T-helper 1 cell treated with Interleukin-12 subunit alpha and Interleukin-12 subunit beta and Interleukin-4 antibody, amounts not matched to agents 30 μg/mL and 1 μg/mL, for 36 hours (primary cell): ENCODE measurements around the gene ALLC.

Experiments used
- H3K27ac Mint-ChIP-seq: one replicate; pipeline ENCODE4 v1.8.0; 2021; ENCODE audit warnings: mild to moderate bottlenecking, mixed read lengths
- H3K27me3 Mint-ChIP-seq: one replicate; pipeline ENCODE4 v1.8.0; 2021; ENCODE audit warnings: low read depth, mixed read lengths
- H3K36me3 Mint-ChIP-seq: one replicate; pipeline ENCODE4 v1.8.0; 2021; ENCODE audit warnings: low read depth, mixed read lengths
- H3K4me1 Mint-ChIP-seq: one replicate; pipeline ENCODE4 v1.8.0; 2021; ENCODE audit warnings: low read depth, mixed read lengths
- H3K4me3 Mint-ChIP-seq: one replicate; pipeline ENCODE4 v1.8.0; 2021; ENCODE audit warnings: mild to moderate bottlenecking, moderate library complexity, mixed read lengths
- H3K9me3 Mint-ChIP-seq: one replicate; pipeline ENCODE4 v1.8.0; 2021; ENCODE audit warnings: mixed read lengths

Gene ALLC

DNA sequence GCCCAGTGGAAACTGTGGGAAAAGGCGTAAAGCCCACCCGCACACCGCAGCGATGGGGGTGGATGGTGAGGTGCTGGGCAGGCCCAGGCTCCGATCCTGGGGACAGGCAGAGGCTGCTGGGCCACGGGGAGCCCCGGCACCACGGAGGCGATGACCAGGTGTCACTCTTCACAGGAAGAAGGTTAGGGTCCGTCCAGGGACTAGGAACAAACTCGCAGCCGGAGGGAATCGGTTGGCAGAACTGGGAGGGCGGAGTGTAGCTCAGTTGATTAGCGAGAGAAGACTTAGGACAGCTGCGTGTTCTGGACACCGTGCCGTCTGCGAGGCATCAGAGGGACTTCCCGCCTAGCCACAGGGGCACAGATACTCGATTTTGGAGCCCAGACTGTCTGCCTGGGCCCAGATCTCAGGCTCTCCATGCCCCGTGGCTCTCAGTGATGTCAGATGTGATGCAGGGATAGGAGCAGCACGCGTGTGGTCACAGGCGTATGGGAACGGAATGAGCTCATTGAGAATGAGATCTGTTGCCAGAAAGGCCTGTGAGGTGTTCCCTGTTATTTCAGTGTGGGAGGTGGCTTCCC lies 16.1 kb upstream of the ALLC start:
- H3K27ac Mint-ChIP-seq = no peak overlapping the region
- H3K27me3 Mint-ChIP-seq = no peaks in the 10 kb centered on the region

DNA sequence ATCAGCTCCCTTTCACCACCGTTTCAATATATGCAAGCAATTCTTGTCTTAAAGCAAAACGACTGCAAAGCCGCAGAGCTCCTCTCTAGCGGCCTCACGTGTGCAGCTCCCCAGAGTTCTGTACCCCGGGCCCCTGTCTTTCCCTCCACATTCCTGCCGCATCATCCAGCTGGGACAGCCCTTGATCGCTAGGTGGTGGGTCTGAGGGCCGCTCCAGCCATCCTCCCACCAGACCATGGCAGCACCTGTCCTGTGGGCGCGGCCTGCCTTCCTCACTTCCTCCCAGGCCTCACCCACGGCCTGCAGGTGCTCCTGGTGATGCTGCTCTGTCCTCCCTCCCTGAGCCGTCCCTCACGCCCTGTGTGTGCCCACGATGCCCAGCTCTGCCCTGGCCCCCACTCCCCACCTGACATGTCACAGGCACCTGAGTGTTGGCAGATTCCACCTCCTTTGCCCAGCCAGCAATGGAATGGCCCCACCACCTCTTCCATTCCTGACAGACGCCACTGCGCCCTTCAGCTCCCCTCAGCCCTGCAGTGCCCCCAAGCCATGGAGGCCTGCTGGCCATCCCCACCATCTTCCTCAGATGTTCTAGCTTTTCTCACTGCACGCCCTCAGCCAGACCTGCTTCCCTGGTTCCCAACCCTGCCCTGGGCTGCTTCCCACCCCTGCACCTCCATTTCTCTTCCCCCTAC lies 15.3 kb upstream of the ALLC start:
- Mint-ChIP-seq H3K27me3 (no peaks in the 10 kb centered on the region), H3K9me3 (no peaks in the 10 kb centered on the region), H3K4me3 (no peak overlapping the region), H3K36me3 (no peaks in the 10 kb centered on the region), H3K4me1 (no peaks in the 10 kb centered on the region), H3K27ac (no peak overlapping the region)

More for the DNA sequence above, 16.1 kb upstream of the ALLC start:
- no peaks in the 10 kb centered on the region for H3K4me1 Mint-ChIP-seq
- H3K9me3 Mint-ChIP-seq = no peaks in the 10 kb centered on the region
- H3K36me3 Mint-ChIP-seq = no peaks in the 10 kb centered on the region
- no peak overlapping the region for H3K4me3 Mint-ChIP-seq

DNA sequence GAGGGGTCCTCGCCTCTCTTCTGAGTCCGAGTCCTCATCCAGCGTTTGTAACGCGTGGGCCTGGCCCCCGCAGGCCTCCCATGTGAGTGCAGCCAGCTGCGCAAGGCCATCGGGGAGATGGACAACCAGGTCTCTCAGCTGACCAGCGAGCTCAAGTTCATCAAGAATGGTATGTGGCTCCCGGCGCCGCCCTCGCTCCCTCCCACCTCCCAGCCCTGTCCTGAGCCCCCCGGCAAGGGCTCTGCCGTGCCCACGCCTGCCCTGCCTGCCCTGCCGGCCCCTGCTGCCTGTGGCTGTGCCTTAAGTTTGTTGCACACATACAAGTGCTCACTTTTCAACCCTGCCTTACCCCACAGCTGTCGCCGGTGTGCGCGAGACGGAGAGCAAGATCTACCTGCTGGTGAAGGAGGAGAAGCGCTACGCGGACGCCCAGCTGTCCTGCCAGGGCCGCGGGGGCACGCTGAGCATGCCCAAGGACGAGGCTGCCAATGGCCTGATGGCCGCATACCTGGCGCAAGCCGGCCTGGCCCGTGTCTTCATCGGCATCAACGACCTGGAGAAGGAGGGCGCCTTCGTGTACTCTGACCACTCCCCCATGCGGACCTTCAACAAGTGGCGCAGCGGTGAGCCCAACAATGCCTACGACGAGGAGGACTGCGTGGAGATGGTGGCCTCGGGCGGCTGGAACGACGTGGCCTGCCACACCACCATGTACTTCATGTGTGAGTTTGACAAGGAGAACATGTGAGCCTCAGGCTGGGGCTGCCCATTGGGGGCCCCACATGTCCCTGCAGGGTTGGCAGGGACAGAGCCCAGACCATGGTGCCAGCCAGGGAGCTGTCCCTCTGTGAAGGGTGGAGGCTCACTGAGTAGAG lies 14.4 kb upstream of the ALLC start:
- Mint-ChIP-seq H3K9me3 (no peaks in the 10 kb centered on the region), H3K4me3 (no peak overlapping the region), H3K36me3 (no peaks in the 10 kb centered on the region), H3K27ac (no peak overlapping the region), H3K4me1 (no peaks in the 10 kb centered on the region), H3K27me3 (no peaks in the 10 kb centered on the region)

GRCh38 chr2:3644246-3644525 lies 13.8 kb upstream of the ALLC start:
- no peak overlapping the region for H3K27ac Mint-ChIP-seq
- no peak overlapping the region for H3K4me3 Mint-ChIP-seq
- no peaks in the 10 kb centered on the region for H3K27me3 Mint-ChIP-seq
- H3K4me1 Mint-ChIP-seq = no peaks in the 10 kb centered on the region
- H3K36me3 Mint-ChIP-seq = no peaks in the 10 kb centered on the region
- no peaks in the 10 kb centered on the region for H3K9me3 Mint-ChIP-seq

DNA sequence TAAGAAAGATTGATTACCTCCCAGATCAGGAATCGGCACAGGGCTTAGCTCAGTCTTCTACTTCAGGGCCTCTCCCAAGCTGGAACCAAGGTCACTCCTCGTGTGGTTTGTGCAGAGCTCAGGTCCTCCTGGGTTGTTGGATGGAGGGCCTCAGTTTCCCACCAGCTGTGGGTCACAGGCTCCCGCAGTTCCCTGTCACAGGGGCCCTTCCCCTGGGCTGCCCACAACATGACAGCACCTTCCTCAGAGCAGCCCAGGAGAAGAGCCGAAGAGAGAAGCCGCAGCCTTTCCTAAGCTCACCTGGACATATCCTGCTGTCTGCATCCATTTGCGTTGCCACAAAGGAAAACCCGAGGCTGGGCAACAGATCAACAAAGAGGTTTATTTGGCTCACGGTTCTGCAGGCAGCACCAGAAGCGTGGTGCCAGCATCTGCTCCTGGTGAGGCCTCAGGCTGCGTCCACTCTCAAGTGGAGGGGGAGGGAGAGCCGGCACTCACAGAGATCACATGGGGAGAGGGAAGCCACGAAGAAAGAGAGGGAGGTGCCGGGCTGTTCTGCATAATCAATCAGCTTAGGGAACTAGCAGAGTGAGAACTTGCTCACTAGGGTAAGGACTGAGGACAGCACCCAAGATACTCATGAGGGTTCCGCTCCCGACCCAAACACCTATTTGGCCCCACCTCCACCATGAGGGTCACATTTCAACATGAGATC lies 13.0 kb upstream of the ALLC start:
- H3K27ac Mint-ChIP-seq = no peak overlapping the region
- H3K27me3 Mint-ChIP-seq = no peaks in the 10 kb centered on the region
- no peaks in the 10 kb centered on the region for H3K36me3 Mint-ChIP-seq
- no peaks in the 10 kb centered on the region for H3K4me1 Mint-ChIP-seq
- no peaks in the 10 kb centered on the region for H3K9me3 Mint-ChIP-seq
- H3K4me3 Mint-ChIP-seq = no peak overlapping the region

- no peak overlapping the region for H3K27ac Mint-ChIP-seq
- peaks cover 1% of the 10 kb centered on the region for H3K27me3 Mint-ChIP-seq
- no peaks in the 10 kb centered on the region for H3K9me3 Mint-ChIP-seq
- H3K36me3 Mint-ChIP-seq = no peaks in the 10 kb centered on the region
- peaks cover 2% of the 10 kb centered on the region for H3K4me1 Mint-ChIP-seq
- no peak overlapping the region for H3K4me3 Mint-ChIP-seq
These were observed 12.1 kb upstream of the ALLC start for GRCh38 chr2:3645745-3646389.

DNA sequence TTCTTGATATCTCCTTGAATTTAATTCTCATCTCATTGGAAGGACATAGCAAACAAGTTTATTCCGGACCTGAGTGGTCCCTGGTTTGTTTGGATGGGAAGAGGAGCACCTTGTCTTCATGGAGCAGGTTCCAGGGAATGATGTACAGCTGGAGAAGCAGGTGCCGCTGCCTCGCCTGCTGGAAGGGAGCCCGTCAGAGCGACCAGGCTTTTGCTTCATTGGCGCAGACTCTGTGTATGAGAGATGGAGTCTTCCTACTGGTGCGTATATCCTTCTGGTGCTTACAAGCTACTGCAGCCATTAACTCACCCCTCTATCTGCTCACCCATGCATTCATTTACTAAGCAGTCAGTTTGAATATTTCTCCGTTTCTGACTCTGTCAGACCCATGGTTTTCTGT lies 11.6 kb upstream of the ALLC start:
- Mint-ChIP-seq H3K27ac (no peak overlapping the region), H3K9me3 (no peaks in the 10 kb centered on the region), H3K36me3 (no peaks in the 10 kb centered on the region), H3K4me3 (no peak overlapping the region), H3K27me3 (peaks cover 4% of the 10 kb centered on the region), H3K4me1 (peaks cover 6% of the 10 kb centered on the region)

- H3K36me3 Mint-ChIP-seq = no peaks in the 10 kb centered on the region
- no peaks in the 10 kb centered on the region for H3K9me3 Mint-ChIP-seq
- H3K27ac Mint-ChIP-seq = no peak overlapping the region
- H3K27me3 Mint-ChIP-seq = peaks cover 4% of the 10 kb centered on the region
- H3K4me1 Mint-ChIP-seq = peaks cover 10% of the 10 kb centered on the region
- H3K4me3 Mint-ChIP-seq = no peak overlapping the region
These were observed 10.8 kb upstream of the ALLC start for GRCh38 chr2:3647246-3647645.

DNA sequence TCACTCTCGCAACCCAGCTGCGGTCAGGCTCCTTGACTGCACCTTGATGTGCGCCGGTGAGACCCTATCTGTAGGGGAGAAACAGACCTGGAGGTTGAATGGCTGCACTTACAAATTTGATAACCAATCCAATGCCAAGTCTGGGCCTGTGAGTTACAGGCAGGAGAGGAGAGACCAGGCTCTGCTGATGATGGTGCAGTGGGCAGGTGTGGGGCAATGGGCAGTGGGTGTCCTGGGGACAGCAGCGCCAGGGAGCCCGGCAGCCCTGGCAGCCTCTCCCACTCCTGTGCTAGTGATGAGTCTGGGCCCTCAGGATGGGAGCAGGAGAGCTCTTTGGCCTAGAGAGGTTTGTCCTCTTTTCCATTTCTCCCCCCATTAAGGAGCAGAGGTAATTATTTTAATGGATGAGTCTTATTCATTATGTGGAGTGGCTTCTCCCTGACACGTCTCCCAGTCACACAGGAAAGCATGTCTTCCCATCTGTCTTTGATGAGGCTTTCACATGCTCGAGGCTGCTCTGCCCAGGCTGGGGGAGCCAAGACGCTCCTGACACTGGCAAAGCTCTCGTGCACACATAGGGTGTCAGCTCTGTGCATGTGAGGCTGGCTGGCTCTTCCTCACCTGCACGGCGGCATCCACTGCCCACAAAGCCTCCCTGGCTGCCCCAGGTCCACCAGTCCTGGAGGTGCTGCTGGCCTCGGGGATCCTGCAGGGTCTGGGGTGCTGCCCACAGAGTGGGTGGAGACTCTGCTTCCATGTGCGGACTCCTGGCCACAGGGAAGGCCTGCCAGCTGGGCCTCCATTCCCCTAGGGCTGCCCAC lies 10.0 kb upstream of the ALLC start:
- Mint-ChIP-seq H3K36me3 (no peaks in the 10 kb centered on the region), H3K4me1 (peaks cover 10% of the 10 kb centered on the region), H3K9me3 (no peaks in the 10 kb centered on the region), H3K4me3 (no peak overlapping the region), H3K27me3 (peaks cover 4% of the 10 kb centered on the region), H3K27ac (no peak overlapping the region)

GRCh38 chr2:3648652-3649177 lies 9.3 kb upstream of the ALLC start:
- H3K9me3 Mint-ChIP-seq = no peaks in the 10 kb centered on the region
- no peak overlapping the region for H3K27ac Mint-ChIP-seq
- H3K27me3 Mint-ChIP-seq = peaks cover 4% of the 10 kb centered on the region
- H3K4me3 Mint-ChIP-seq = no peak overlapping the region
- H3K4me1 Mint-ChIP-seq = peaks cover 10% of the 10 kb centered on the region
- no peaks in the 10 kb centered on the region for H3K36me3 Mint-ChIP-seq

DNA sequence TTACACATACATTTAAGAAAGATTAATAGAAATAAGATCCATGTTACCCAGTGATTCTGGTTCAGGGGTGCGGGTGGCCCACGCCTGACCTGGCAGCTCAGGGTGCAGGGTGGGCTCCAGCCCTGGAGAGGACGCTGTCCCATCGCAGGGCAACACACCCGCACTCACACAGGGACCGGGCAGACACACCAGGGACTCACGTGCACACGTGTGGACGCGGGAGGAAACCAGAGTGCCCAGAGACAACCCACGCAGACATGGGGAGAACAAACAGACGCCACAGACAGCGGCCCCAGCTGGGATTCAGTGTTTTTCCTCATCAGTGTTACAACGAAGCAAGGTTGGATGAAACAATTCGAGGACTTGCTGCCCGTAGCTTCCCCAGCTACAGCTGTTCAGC lies 8.4 kb upstream of the ALLC start:
- no peak overlapping the region for H3K4me3 Mint-ChIP-seq
- H3K9me3 Mint-ChIP-seq = no peaks in the 10 kb centered on the region
- H3K36me3 Mint-ChIP-seq = no peaks in the 10 kb centered on the region
- peaks cover 10% of the 10 kb centered on the region for H3K4me1 Mint-ChIP-seq
- H3K27me3 Mint-ChIP-seq = peaks cover 4% of the 10 kb centered on the region
- H3K27ac Mint-ChIP-seq = no peak overlapping the region

DNA sequence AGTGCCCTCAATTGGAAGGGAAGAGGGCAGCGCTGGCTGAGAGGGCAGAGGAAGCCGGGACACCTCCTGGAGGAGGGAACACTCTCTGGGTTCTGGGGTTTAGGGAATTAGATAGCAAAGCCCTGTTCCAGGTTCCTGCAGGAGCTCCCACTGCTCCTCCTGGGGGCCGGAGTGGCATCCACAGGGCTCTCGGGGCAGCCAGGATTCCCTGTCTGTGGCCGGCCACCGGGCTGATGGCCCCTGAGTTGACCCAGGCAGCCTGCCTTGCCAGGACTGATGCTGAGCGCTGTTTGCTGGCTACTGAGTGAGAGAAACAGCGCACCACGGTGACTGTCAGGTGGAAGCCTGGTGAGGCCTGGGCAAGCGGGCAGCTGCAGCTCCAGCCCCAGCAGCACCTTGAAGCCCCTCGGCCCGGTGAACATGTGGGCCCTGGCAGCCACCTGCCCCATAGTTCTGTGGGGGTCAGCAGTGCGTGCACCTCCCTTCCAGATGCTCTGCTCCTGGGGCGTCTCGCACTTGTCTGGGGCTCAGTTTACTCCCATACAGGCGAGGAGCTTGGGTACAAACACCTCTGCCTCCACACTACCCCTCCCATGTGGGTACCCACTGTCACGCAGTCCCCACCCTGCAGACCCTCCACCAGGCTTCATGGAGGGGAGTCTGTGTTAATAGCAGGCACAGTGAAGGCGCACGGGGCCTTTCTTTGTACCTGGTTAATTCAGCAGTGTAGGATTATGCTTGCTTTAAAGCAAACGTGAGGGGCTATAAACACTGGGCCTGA lies 7.7 kb upstream of the ALLC start:
- no peak overlapping the region for H3K27ac Mint-ChIP-seq
- peaks cover 4% of the 10 kb centered on the region for H3K27me3 Mint-ChIP-seq
- no peak overlapping the region for H3K4me3 Mint-ChIP-seq
- no peaks in the 10 kb centered on the region for H3K36me3 Mint-ChIP-seq
- no peaks in the 10 kb centered on the region for H3K9me3 Mint-ChIP-seq
- H3K4me1 Mint-ChIP-seq = peaks cover 10% of the 10 kb centered on the region
